T follicular helper cell (primary cell): ENCODE measurements around the gene BAZ2A.
"Not testable (repeated sequence)": the region's sequence is repeated elsewhere in the genome, so short reads cannot be mapped to it uniquely, and the experiment has no call there.

Experiments
- DNase-seq: peaks from one replicate; pipeline ENCODE4 v3.0.0-alpha.2; 2020; ENCODE audit warnings: low read depth
- total RNA-seq, 2 experiments: gene quantifications; one replicate each; lab custom pipeline; 2026; lab: John Stamatoyannopoulos, UW

The BAZ2A gene
- 58.9 to 145 reads per million in 2 experiments for total RNA-seq

GRCh38 chr12:56630180-56630632 is at the start of gene BAZ2A:
Gene BAZ2A, minus strand, starts transcription at chr12:56630326. Its CDS starts 12,796 bp downstream, at chr12:56617530.
- DNase-seq, result peak; percentile 73

- DNase-seq, result no peak
Measured at GRCh38 chr12:56678852-56679251, 48.7 kb upstream of the BAZ2A start.

GRCh38 chr12:56677680-56678079 is 47.6 kb upstream of the BAZ2A start:
- no peak for DNase-seq

GRCh38 chr12:56676851-56677580 is 46.9 kb upstream of the BAZ2A start:
- DNase-seq, result no peak

GRCh38 chr12:56671608-56672007 is 41.5 kb upstream of the BAZ2A start:
- no peak for DNase-seq

- DNase-seq, result no peak
Measured at GRCh38 chr12:56670836-56671235, 40.7 kb upstream of the BAZ2A start.

GRCh38 chr12:56668197-56668457 is 38.0 kb upstream of the BAZ2A start:
- DNase-seq, result no peak

GRCh38 chr12:56661979-56662638 is 32.0 kb upstream of the BAZ2A start:
- DNase-seq, result no peak

- DNase-seq, result no peak
Measured at GRCh38 chr12:56661560-56661959, 31.4 kb upstream of the BAZ2A start.

GRCh38 chr12:56658921-56659320 is 28.8 kb upstream of the BAZ2A start:
- DNase-seq, result no peak

- no peak for DNase-seq
Measured at GRCh38 chr12:56657416-56658379, 27.6 kb upstream of the BAZ2A start.

GRCh38 chr12:56653781-56654180 is 23.7 kb upstream of the BAZ2A start:
- not testable (repeated sequence) for DNase-seq

- not testable (repeated sequence) for DNase-seq
Measured at GRCh38 chr12:56648023-56648422, 17.9 kb upstream of the BAZ2A start.

- peak; percentile 85 for DNase-seq
Measured at GRCh38 chr12:56645717-56646446, 15.8 kb upstream of the BAZ2A start, which contains the start of gene ATP5F1B. Gene ATP5F1B, minus strand, starts transcription at chr12:56645984. Its CDS starts 21 bp downstream, at chr12:56645963.

GRCh38 chr12:56645201-56645716 is 15.1 kb upstream of the BAZ2A start:
- no peak for DNase-seq

- DNase-seq, result no peak
Measured at GRCh38 chr12:56644654-56645053, 14.5 kb upstream of the BAZ2A start.

GRCh38 chr12:56641219-56641618 is 11.1 kb upstream of the BAZ2A start:
- DNase-seq, result no peak

- no peak for DNase-seq
Measured at GRCh38 chr12:56637621-56638020, 7.5 kb upstream of the BAZ2A start.

- DNase-seq, result peak; percentile 97
Measured at GRCh38 chr12:56636675-56637540, 6.8 kb upstream of the BAZ2A start.
